ENCODE results near the gene ARNT2. TPM values are rescaled to one million over a fixed set of nuclear protein-coding genes. Genes with fewer than 3 reads are reported as not detected.

Gene ARNT2
- 0.22 and 1.2 TPM in 2 replicates for total RNA-seq

DNA sequence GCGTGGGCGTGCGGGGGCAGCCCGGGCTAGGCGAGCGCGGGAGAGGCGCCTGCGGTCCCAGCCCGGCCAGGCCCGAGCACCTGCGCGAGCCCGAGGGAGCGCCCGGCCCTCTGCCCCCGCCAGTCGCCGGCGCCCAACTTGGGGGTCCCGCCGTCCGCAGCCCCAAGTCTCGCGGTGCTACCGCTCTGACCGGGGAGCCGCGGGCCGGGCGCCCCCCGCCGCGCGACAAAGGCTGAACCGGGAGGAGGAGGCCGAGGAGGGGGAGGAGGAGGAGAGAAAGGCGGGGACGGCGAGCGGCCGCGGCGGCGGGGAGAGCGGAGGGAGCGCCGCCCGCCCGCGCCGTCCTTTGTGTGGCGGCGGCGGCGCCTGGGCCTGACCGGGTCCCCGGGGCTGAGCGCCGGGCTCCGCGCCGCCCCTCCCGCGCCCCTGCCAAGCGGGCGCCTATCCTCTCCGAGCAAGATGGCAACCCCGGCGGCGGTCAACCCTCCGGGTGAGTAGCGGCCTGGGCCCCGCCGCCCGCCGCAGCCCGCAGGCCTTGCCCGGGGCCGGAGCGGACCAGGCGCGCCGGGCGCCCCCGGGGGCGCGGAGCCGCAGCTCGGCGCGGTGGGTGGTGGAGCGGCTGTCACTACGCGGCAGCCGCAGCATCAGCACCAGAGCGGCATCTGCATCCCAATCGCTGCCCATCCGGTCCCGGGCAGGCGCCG, at the start of gene ARNT2:
ARNT2 (plus strand) TSS at position 326 of the 704 bp plus-strand sequence; CDS start at position 460, 134 bp downstream.

Other genes with a start within 250 kb of the ARNT2 start
- gene CTXND1, start 152.2 kb upstream of the ARNT2 start, total RNA-seq: not detected in 2 replicates

All from placental epithelial cell (primary cell).